ENCODE data around the gene PLEKHF1.

- TF ChIP-seq POLR2A (IDR thresholded peaks at IDR 0.05) (no peak), CTCF (IDR thresholded peaks at IDR 0.05) (no peak), POLR2AphosphoS5 (IDR thresholded peaks at IDR 0.05) (no peak), EP300 (IDR thresholded peaks at IDR 0.05; ENCODE audit: low read depth) (no peak)
Measured at GRCh38 chr19:29676586-29676985, 11.3 kb downstream of the PLEKHF1 start.
